Ectodermal cell (in vitro differentiated cells): ENCODE measurements around the gene THEMIS2.
A peak's percentile ranks its signal among the peaks of the same experiment; 100 is the strongest.
"Not testable (repeated sequence)": the region's sequence is repeated elsewhere in the genome, so short reads cannot be mapped to it uniquely, and the experiment has no call there.

ENCODE experiments used
- H3K27ac ChIP-seq: 2 replicates; pipeline ENCODE4 v1.7.0; 2013; ENCODE audit warnings: mild to moderate bottlenecking, low read depth, low read length; ENCODE audit not compliant: insufficient read depth, poor library complexity, severe bottlenecking
- H3K27me3 ChIP-seq: 2 replicates; pipeline ENCODE4 v1.7.0; 2013; ENCODE audit warnings: mild to moderate bottlenecking, low read length; ENCODE audit not compliant: insufficient read depth, control insufficient read depth, poor library complexity, severe bottlenecking
- H3K36me3 ChIP-seq: one replicate; pipeline ENCODE4 v1.7.0; 2013; ENCODE audit warnings: low read length; ENCODE audit not compliant: control insufficient read depth, insufficient read depth
- H3K4me1 ChIP-seq: one replicate; pipeline ENCODE4 v1.7.0; 2013; ENCODE audit warnings: low read length; ENCODE audit not compliant: control insufficient read depth, insufficient read depth
- H3K4me3 ChIP-seq: 2 replicates; pipeline ENCODE4 v1.7.0; 2013; ENCODE audit warnings: low read depth, low read length, control low read depth; ENCODE audit not compliant: insufficient read depth
- H3K9me3 ChIP-seq: 2 replicates; pipeline ENCODE4 v1.7.0; 2013; ENCODE audit warnings: mild to moderate bottlenecking, low read length, moderate library complexity; ENCODE audit not compliant: control insufficient read depth
- WGBS, 2 experiments: methylation state at CpG; one replicate each; pipeline ENCODE4 v1.1.7; 2013; ENCODE audit warnings: missing lambda C conversion rate in 2 of 2; 5-methylcytosine and 5-hydroxymethylcytosine counted together

The THEMIS2 gene

GRCh38 chr1:27862671-27863537, 9.4 kb upstream of the THEMIS2 start:
- 92 to 93% methylated on average over 9 of the region's 9 CpGs for WGBS, 2 experiments
- Histone ChIP-seq H3K27ac (no peak overlapping the region), H3K4me3 (no peak overlapping the region), H3K9me3 (no peaks in the 10 kb centered on the region), H3K4me1 (peaks cover 16% of the 10 kb centered on the region), H3K36me3 (no peaks in the 10 kb centered on the region), H3K27me3 (no peaks in the 10 kb centered on the region)

DNA sequence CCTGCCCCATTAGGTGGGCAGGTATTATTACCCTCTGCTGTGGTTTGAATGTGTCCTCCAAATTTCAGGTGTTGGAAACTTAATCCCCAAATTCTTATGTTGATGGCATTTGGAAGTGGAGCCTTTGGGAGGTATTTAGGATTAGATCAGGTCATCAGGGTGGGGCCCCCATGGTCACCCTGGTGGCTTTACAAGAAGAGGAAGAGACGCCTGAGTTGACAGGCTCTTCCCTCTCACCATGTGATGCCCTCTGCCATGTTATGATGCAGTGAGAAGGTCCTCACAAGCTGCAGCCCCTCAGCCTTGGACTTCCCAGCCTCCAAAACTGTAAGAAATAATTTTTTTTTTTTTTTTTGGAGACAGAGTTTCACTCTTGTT, 8.8 kb upstream of the THEMIS2 start:
- Histone ChIP-seq H3K4me1 (peaks cover 13% of the 10 kb centered on the region), H3K27me3 (no peaks in the 10 kb centered on the region), H3K9me3 (no peaks in the 10 kb centered on the region), H3K27ac (no peak overlapping the region), H3K4me3 (no peak overlapping the region), H3K36me3 (no peaks in the 10 kb centered on the region)
- WGBS, 2 experiments = 80 to 90% methylated on average over 1 of the region's 1 CpG

DNA sequence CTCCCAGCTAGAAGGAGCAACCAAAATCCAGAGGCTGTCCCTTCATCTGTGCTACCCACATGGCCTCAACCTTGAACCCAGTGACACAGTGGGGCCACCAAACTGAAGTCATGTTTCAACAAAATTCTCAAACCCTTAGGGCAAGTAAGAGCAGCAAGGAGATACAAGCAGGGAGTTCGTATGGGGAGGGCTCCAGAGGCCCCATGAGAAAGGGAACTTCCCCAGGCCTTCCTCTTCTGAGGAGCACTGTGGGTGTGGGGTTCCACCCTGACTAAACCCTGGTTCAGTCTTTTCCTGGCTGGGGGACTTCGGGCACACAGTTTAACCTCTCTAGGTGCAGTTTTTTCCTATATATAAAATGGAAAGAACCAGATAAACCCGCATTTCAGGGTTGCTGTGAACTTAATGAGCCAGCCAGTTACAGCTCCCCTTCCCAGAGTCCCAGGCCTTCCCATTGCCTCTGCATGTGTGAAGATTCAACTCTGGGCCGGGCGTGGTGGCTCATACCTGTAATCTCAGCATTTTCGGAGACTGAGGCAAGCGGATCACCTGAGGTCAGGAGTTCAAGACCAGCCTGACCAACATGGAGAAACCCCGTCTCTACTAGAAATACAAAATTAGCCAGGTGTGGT, 8.0 kb upstream of the THEMIS2 start:
- Histone ChIP-seq H3K27ac (no peak overlapping the region), H3K4me3 (no peak overlapping the region), H3K9me3 (no peaks in the 10 kb centered on the region), H3K27me3 (no peaks in the 10 kb centered on the region), H3K36me3 (no peaks in the 10 kb centered on the region), H3K4me1 (peaks cover 8% of the 10 kb centered on the region)
- 90 to 94% methylated on average over 8 of the region's 8 CpGs for WGBS, 2 experiments

GRCh38 chr1:27865821-27866220, 6.5 kb upstream of the THEMIS2 start:
- no peak overlapping the region for H3K27ac ChIP-seq
- no peaks in the 10 kb centered on the region for H3K27me3 ChIP-seq
- WGBS, 2 experiments = 95 to 96% methylated on average over 10 of the region's 10 CpGs
- H3K4me3 ChIP-seq = no peak overlapping the region
- no peaks in the 10 kb centered on the region for H3K36me3 ChIP-seq
- H3K4me1 ChIP-seq = peaks cover 8% of the 10 kb centered on the region
- H3K9me3 ChIP-seq = no peaks in the 10 kb centered on the region

GRCh38 chr1:27868556-27868931, 3.8 kb upstream of the THEMIS2 start:
- 93% methylated on average over 11 of the region's 11 CpGs for WGBS, 2 experiments
- H3K4me3 ChIP-seq = no peak overlapping the region
- no peak overlapping the region for H3K27ac ChIP-seq
- no peaks in the 10 kb centered on the region for H3K9me3 ChIP-seq
- peaks cover 6% of the 10 kb centered on the region for H3K4me1 ChIP-seq
- H3K36me3 ChIP-seq = no peaks in the 10 kb centered on the region
- H3K27me3 ChIP-seq = peaks cover 11% of the 10 kb centered on the region

DNA sequence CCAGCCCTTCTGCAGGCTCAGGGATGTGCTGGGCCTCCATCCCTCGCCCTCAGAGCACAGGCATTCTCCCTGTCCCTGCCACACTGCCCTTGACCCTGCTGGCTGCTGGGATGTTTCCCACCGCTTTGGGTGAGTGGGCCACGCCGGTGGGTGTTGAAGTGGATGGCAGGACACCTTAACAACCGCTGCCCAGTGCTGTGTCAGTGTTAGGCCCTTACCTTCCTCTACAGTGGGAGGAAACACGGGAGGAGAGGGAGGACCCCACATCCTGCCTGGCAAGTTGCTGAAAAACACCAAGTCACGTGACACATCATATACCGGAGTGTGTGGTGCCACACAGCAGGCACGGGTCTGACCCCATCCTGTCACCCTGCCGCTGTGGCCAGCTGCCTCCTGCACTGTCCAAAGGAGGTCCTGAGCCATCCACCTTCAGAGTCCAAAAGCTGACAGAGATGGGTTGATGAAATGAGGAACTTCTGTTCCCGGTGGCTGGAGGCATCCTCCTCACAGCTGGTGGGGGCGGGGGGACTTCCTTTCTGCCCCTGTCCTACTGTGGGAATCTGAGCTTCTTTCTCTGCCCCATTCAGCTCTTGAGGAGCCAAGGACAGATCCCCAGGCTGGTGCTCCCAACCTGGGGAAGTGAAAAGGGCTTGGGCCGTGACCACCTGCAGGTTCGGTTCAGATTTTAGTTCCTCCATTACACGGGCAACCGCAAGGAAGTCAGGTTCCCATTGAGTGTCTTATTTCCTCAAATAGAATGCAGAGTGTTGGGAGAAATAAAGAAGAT, 3.2 kb upstream of the THEMIS2 start:
- peaks cover 11% of the 10 kb centered on the region for H3K27me3 ChIP-seq
- no peak overlapping the region for H3K27ac ChIP-seq
- no peaks in the 10 kb centered on the region for H3K9me3 ChIP-seq
- H3K4me1 ChIP-seq = peaks cover 6% of the 10 kb centered on the region
- H3K36me3 ChIP-seq = no peaks in the 10 kb centered on the region
- WGBS, 2 experiments = 84 to 85% methylated on average over 16 of the region's 16 CpGs
- no peak overlapping the region for H3K4me3 ChIP-seq

DNA sequence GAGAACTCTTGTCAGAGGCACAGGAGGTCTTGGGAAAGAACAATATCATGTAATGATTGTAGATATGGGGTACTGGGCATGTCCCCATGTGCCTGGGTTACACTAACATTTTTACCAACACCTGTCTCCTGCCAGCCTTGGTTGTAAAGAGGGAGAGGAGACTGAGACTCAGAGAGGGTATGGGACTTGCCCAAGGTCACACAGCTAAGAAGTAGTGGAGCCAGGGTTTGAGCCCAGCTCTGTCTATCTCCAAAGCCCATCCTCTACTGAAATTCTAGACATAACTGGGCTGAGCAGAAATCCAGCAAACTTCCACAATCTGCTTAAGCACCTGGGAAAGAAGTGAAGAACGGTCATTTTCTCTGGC, 2.6 kb upstream of the THEMIS2 start:
- Histone ChIP-seq H3K27ac (no peak overlapping the region), H3K27me3 (peaks cover 11% of the 10 kb centered on the region), H3K4me3 (no peak overlapping the region), H3K36me3 (no peaks in the 10 kb centered on the region), H3K4me1 (peaks cover 6% of the 10 kb centered on the region), H3K9me3 (no peaks in the 10 kb centered on the region)
- 93 to 100% methylated on average over 1 of the region's 1 CpG for WGBS, 2 experiments

GRCh38 chr1:27871076-27871475, 1.3 kb upstream of the THEMIS2 start:
- not testable (repeated sequence) for H3K4me3 ChIP-seq, H3K36me3 ChIP-seq, H3K4me1 ChIP-seq, H3K27ac ChIP-seq, H3K9me3 ChIP-seq
- WGBS, 2 experiments = 88 to 96% methylated on average over 7 of the region's 7 CpGs
- H3K27me3 ChIP-seq = peaks cover 11% of the 10 kb centered on the region

- 20 to 22% methylated on average over 38 of the region's 38 CpGs for WGBS, 2 experiments
- Histone ChIP-seq H3K36me3 (no peaks in the 10 kb centered on the region), H3K27ac (no peak overlapping the region), H3K27me3 (peaks cover 11% of the 10 kb centered on the region), H3K4me3 (peak overlapping the region; percentile 63), H3K4me1 (peaks cover 6% of the 10 kb centered on the region), H3K9me3 (no peaks in the 10 kb centered on the region)
Observed at GRCh38 chr1:27872802-27873551, 633 bp downstream of the THEMIS2 start.
